Raji (cell line): ENCODE measurements around the gene TOP2B.

Experiments
- POLR2A ChIP-seq: IDR thresholded peaks from 2 replicates; pipeline ENCODE4 v1.6.1; 2011; ENCODE audit warnings: low read depth, low read length, control low read depth; ENCODE audit not compliant: insufficient read depth

The TOP2B gene

GRCh38 chr3:25604107-25604805 lies 60.5 kb downstream of the TOP2B start:
- TF ChIP-seq POLR2A = no peak

GRCh38 chr3:25603703-25604102 lies 61.0 kb downstream of the TOP2B start:
- no peak for TF ChIP-seq POLR2A

GRCh38 chr3:25597535-25598101 lies 67.1 kb downstream of the TOP2B start:
- no peak for TF ChIP-seq POLR2A

DNA sequence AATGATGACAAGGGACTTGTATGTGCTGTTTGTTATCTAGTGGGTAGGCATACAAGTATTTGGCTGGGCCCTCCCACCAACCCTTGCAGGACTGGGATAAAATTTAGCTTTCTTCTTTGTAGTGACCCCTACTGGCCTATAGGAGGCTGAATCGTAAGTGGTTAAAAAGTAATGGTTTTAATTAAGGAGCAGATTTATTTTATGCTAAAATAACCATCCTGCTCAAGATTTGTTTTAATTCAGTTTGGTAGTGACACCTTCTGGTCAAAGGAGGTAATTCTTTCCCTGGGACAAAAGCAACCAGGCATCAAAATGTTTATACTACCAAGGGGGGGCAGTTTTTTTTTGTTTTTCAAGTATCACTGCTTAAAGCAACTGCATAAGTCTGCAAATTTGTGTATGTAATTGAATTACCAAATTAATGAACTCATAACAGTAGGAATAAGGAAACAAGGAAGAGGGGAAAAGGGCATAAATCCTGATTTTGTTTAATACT lies 70.7 kb downstream of the TOP2B start:
- no peak for TF ChIP-seq POLR2A

DNA sequence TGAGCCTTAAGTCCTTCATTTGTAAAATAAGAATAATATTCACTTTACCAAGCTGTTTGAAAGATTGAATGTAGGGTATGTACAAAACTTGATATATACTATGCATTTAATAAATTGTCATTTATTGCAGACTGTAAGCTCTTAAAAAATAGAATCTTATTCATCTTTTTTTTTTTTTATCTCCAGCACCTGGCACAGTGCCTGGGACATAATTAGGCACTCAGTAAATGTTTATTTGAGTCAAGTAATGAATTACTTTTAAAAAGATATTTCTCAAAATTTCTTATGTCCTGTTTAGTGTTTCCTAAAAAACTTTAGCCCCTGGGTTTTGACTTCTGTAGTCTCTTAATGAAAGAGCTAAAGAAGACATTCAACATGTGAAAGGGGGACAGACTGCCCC lies 71.7 kb downstream of the TOP2B start:
- no peak for TF ChIP-seq POLR2A

DNA sequence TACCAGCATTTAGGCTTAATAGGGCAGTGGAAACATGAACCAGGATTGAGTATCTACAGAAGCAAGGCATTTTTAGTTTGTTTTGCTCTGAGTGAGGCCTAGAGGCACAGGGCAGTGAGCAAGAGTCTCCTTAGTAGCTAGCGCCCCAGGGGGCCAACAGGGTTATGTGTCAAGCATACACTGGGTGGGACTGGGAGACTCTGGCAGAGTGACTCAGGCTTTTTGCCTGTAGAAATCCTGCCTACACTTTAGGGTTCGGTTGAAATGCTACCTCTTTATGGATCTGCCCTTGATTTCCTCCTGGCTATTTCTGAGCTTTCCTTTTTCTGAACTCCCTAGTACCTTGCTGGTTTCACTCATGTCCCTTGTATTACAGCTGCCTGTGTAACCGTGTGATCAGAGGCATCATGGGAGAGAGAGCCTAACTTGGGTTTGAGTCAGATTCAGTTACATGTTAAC lies 72.2 kb downstream of the TOP2B start:
- no peak for TF ChIP-seq POLR2A

DNA sequence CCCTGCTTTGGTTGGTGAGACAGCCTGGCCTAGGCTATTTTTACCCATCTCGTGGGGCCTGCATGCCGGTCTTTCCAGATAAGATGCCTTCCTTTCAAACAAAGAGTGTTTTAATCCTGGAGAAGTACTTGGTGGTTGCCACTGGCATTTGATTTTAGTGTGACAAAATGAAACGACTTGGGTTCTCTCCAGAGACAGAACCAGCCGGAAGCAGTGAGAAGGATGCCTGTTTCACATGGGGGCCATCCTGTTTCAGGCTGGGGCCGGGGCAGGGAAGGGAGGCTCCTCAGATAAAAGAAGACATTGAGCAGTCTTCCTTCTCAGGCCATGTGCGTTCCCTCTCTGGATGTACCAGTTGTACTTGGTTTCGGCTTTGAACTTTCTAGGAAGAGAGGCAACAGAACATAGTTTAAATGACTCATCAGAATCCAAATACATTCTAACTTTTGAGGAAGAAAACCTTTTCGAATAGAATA lies 74.9 kb downstream of the TOP2B start:
- no peak for TF ChIP-seq POLR2A

DNA sequence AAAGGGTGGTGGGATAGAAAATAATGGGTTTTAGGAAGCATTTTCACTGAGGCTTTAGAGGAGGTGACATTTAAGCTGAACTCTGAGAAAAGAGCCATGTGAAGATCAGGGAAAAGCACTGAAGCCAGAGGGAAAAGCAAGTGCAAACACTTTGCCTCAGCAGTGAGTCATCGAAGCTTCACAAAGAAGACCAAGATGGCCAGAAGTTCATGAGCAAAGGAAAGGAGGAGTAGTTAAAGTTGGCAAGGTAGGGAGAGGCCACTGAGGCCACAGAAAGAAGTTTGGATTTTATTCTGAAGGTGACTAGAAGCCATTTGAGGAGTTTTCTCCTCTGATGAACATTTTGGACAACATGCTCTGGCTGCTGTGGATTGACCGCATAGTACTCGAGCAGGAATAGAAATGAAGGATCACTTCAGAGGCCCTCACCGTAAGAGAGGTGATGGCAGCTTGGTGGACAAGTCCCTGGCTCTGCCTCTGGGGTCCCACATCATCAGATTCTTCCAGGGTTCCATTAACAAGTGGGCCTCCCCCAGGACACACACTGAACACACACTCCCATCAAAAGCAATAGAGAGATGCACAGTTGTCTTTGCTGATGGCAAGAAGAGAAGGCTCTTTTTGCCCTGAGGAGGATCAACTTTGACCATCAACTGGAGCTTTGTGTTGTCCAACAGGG lies 75.5 kb downstream of the TOP2B start:
- no peak for TF ChIP-seq POLR2A

DNA sequence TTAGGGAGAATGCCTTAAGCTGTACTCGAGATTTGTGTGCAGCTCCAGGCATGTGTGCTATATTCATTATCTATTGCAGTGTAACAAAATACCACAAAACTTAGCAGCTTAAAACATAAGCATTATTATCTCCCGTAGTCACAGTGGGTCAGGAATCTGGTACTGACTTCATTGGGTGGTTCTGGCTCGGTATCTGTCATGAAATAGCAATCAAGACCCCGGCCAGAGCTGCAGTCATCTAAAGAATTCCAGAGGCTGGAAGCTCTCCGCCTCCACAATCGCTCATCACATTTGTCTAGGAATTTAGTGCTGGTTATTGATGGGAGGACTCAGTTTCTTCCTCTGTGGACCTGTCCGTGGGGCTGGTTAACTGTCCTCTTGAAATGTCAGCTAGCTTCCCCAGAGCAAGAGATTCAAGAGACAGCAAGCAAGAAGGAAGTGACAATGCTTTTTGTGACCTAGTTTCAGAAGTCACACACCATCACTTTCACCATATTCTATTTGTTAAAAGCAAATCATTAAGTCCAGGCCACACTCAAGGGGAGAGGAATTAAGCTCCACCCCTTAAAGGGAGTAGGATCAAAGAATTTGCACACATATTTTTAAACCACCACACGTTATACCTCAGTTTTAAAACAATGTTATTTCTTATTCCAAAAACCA lies 76.1 kb downstream of the TOP2B start:
- no peak for TF ChIP-seq POLR2A

GRCh38 chr3:25587975-25588374 lies 76.7 kb downstream of the TOP2B start:
- no peak for TF ChIP-seq POLR2A

GRCh38 chr3:25587526-25587925 lies 77.2 kb downstream of the TOP2B start:
- TF ChIP-seq POLR2A = no peak

GRCh38 chr3:25587094-25587493 lies 77.6 kb downstream of the TOP2B start:
- no peak for TF ChIP-seq POLR2A

GRCh38 chr3:25586553-25586952 lies 78.2 kb downstream of the TOP2B start:
- no peak for TF ChIP-seq POLR2A

DNA sequence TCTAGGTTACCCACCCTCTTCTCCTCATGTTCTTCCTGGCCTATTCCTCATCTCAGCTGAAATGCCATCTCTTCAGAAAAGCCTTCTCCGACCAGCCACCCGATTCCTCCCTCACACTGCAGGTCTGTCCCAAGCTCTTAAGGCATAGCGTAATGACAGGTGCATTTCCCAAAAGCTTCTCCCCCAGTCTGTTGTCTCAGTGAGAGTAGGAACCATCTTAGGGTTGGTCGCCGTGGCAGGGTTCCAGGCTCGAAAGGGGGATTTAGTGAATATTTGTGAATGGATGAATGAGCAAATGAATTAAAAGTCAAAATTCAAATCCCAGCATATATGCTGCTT lies 78.6 kb downstream of the TOP2B start:
- TF ChIP-seq POLR2A = no peak

DNA sequence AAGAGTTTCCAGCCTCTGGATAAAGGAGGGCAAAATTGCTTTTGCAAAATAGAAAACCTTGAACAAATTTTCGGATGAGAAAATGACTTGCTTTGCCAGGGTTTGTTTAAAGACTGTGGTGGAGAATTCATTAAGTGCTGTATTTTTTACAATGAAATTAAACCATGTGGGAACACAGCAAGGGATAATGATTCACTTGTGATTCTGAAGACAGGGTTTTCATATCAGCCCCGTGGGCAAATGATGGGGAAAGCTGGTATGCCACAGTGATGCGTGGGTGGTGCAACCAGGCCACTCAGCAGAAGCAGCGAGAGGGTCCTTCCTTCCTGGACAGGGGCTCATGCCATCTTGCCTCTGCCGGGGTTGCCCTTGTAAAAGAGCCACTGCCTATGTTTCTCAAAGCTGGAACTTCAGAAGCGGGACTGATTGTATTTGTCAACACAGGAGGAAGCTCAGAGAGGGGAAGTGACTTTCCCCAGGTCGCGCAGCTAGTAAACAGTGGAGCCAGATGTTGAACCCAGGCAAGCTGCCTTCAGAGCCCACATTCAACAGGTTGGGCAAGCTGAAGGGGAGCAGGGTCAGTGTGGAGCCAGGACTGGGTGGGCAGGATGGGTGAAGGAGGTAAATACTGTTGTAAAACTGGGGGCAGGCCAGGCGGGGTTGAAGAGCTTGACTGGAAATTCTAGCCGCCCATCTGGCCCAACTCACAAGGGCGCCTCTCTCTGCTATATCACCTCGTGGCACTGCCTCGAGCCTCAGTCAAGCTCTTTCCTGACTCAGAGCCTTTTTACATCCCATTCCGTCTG lies 79.1 kb downstream of the TOP2B start:
- no peak for TF ChIP-seq POLR2A
